Peyer's patch (tissue), 4 donors: Measurements from ENCODE around the gene PDSS2.

Experiments
- POLR2A ChIP-seq, 2 donors: fragments of 450-650 bp; IDR thresholded peaks; one replicate each; pipeline ENCODE4 v1.5.1; 2017; ENCODE audit warnings: antibody characterized with exemption in 2 of 2, mild to moderate bottlenecking in 2 of 2, moderate library complexity in 2 of 2
- TF ChIP-seq, protein P1 (sequence below), 6 experiments: fragments of 450-650 bp in 4 of 6; fragments of 200-600 bp in 2 of 6; sonication (generic) in 1 of 6; IDR thresholded peaks; one replicate each; pipeline ENCODE4 v1.5.1; 2017 to 2019; ENCODE audit warnings: antibody characterized with exemption in 6 of 6, mild to moderate bottlenecking in 3 of 6, moderate library complexity in 1 of 6

DNA sequence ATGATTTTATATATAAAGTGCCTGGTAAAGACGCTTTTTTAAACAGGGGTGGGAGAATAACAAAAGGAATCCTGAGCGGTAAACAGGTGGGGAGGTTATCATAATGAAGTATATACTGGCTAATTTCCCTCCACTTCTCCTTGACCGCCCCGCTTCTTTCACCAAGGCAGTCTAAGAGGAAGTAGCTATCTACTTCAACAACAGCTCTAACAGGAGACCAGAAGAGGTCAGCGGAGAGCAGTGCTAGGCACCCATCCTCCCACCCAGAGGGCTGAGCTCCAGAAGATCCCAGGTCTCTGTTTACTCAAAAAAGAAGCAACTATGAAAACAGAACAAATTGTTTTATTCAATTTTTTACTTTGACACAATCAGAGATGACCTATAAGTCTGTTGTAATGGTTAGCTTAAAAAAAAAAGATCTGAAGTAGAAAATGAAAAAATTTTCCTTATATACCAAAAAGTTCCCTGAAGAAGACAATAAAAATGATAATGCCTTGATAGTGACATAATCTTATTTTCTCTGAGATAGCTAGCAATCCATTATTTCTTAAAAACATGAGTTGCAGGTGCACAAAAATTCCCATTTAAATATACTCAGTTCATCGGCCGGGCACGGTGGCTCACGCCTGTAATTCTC, 141.1 kb downstream of the PDSS2 start:
- TF ChIP-seq, protein P1, sequence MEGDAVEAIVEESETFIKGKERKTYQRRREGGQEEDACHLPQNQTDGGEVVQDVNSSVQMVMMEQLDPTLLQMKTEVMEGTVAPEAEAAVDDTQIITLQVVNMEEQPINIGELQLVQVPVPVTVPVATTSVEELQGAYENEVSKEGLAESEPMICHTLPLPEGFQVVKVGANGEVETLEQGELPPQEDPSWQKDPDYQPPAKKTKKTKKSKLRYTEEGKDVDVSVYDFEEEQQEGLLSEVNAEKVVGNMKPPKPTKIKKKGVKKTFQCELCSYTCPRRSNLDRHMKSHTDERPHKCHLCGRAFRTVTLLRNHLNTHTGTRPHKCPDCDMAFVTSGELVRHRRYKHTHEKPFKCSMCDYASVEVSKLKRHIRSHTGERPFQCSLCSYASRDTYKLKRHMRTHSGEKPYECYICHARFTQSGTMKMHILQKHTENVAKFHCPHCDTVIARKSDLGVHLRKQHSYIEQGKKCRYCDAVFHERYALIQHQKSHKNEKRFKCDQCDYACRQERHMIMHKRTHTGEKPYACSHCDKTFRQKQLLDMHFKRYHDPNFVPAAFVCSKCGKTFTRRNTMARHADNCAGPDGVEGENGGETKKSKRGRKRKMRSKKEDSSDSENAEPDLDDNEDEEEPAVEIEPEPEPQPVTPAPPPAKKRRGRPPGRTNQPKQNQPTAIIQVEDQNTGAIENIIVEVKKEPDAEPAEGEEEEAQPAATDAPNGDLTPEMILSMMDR (IDR thresholded peaks at IDR 0.05): peak in 4 of 6 experiments; percentile 55 to 68 (median 65)
- no peak for TF ChIP-seq POLR2A (IDR thresholded peaks at IDR 0.05)
